SK-N-SH (cell line): ENCODE measurements around the gene PRELP. TPM values are rescaled to one million over a fixed set of nuclear protein-coding genes. Genes with fewer than 3 reads are reported as not detected.

Experiments
- CTCF ChIA-PET: fragments of 300-600, 350-600 bp; formaldehyde crosslinking; extraction: SDS; loops from one replicate; lab custom pipeline; 2021; lab: Yijun Ruan, JAX
- POLR2A ChIA-PET: fragments of 350-600 bp; sonication (Branson Sonifier 250); formaldehyde crosslinking; extraction: SDS; loops from one replicate; lab custom pipeline; 2020; ENCODE audit warnings: antibody characterized with exemption, inconsistent platforms; lab: Yijun Ruan, JAX
- DNase-seq: peaks from one replicate; pipeline ENCODE4 v3.0.0; 2012
- H2AFZ ChIP-seq: fragments of 200-600 bp; sonication (generic); 2 replicates; pipeline ENCODE4 v1.8.1; 2016; ENCODE audit warnings: antibody characterized with exemption, mild to moderate bottlenecking, low read depth
- H3F3A ChIP-seq: fragments of 200-600 bp; sonication (generic); replicated peaks from 2 replicates; pipeline ENCODE3; 2016; ENCODE audit warnings: antibody characterized with exemption, mild to moderate bottlenecking; ENCODE audit not compliant: insufficient read depth
- H3K27ac ChIP-seq, 2 experiments: fragments of 200-500 bp in 1 of 2; fragments of 200-600 bp in 1 of 2; sonication (Bioruptor generic) in 1 of 2; sonication (generic), shearing (Covaris generic) in 1 of 2; 2 replicates each; pipeline versions ENCODE4 v1.5.1 to v1.6.1; 2014 to 2016; ENCODE audit warnings: low read depth in 2 of 2, inconsistent platforms in 1 of 2, low read length in 1 of 2, mild to moderate bottlenecking in 1 of 2, mixed read lengths in 1 of 2
- H3K27me3 ChIP-seq: fragments of 200-600 bp; sonication (generic), shearing (Covaris generic); 2 replicates; pipeline ENCODE4 v1.6.1; 2016; ENCODE audit warnings: mixed run types; ENCODE audit not compliant: insufficient read depth
- H3K36me3 ChIP-seq, 2 experiments: fragments of 200-500 bp in 1 of 2; fragments of 200-600 bp in 1 of 2; sonication (Bioruptor generic) in 1 of 2; sonication (generic) in 1 of 2; replicated peaks in 1 of 2; 2 replicates each; pipeline versions ENCODE3 to v1.5.1; 2014 to 2016; ENCODE audit warnings: low read length in 1 of 2, mild to moderate bottlenecking in 1 of 2; ENCODE audit not compliant: insufficient read depth in 2 of 2, control insufficient read depth in 1 of 2
- H3K4me1 ChIP-seq, 2 experiments: fragments of 200-500 bp in 1 of 2; fragments of 200-600 bp in 1 of 2; sonication (Bioruptor generic) in 1 of 2; sonication (generic), shearing (Covaris generic) in 1 of 2; 2 replicates each; pipeline versions ENCODE4 v1.5.1 to v1.6.1; 2014 to 2016; ENCODE audit warnings: low read depth in 1 of 2, low read length in 1 of 2, mixed run types in 1 of 2; ENCODE audit not compliant: insufficient read depth in 2 of 2, control insufficient read depth in 1 of 2
- H3K4me2 ChIP-seq: fragments of 200-600 bp; sonication (generic), shearing (Covaris generic); 2 replicates; pipeline ENCODE4 v1.6.1; 2017; ENCODE audit warnings: mixed run types
- H3K4me3 ChIP-seq, 2 experiments: fragments of 200-500 bp in 1 of 2; fragments of 200-600 bp in 1 of 2; sonication (Bioruptor generic) in 1 of 2; sonication (generic), shearing (Covaris generic) in 1 of 2; 2 replicates each; pipeline versions ENCODE4 v1.5.1 to v1.8.1; 2014 to 2016; ENCODE audit warnings: low read depth in 2 of 2, inconsistent platforms in 1 of 2, low read length in 1 of 2, mild to moderate bottlenecking in 1 of 2, mixed read lengths in 1 of 2, moderate library complexity in 1 of 2
- H3K79me2 ChIP-seq: fragments of 200-600 bp; sonication (generic); 2 replicates; pipeline ENCODE4 v1.8.1; 2017; ENCODE audit warnings: mild to moderate bottlenecking; ENCODE audit not compliant: insufficient read depth
- H3K9ac ChIP-seq: fragments of 200-600 bp; sonication (generic); 2 replicates; pipeline ENCODE4 v1.6.1; 2017; ENCODE audit warnings: mixed run types
- H3K9me2 ChIP-seq: fragments of 200-600 bp; sonication (generic); 2 replicates; pipeline ENCODE4 v1.6.1; 2017; ENCODE audit warnings: mixed run types
- H3K9me3 ChIP-seq: fragments of 200-600 bp; sonication (generic); 2 replicates; pipeline ENCODE4 v1.6.1; 2017; ENCODE audit warnings: mixed run types, mild to moderate bottlenecking, moderate library complexity
- H4K20me1 ChIP-seq: fragments of 200-600 bp; sonication (generic); 2 replicates; pipeline ENCODE4 v1.6.1; 2017; ENCODE audit warnings: mild to moderate bottlenecking, mixed run types; ENCODE audit not compliant: insufficient read depth
- CTCF ChIP-seq: fragments of 200-600 bp; sonication (generic); IDR thresholded peaks from 2 replicates; pipeline ENCODE4 v1.6.1; 2017; ENCODE audit warnings: antibody characterized with exemption, mild to moderate bottlenecking, moderate library complexity
- ELF1 ChIP-seq: IDR thresholded peaks from 2 replicates; pipeline ENCODE4 v1.4.0; 2012
- FOSL2 ChIP-seq: IDR thresholded peaks from 2 replicates; pipeline ENCODE4 v1.4.0; 2012; ENCODE audit warnings: low read depth, mild to moderate bottlenecking, moderate library complexity, borderline replicate concordance
- FOXM1 ChIP-seq: IDR thresholded peaks from 2 replicates; pipeline ENCODE4 v1.4.0; 2012; ENCODE audit warnings: low read depth, mild to moderate bottlenecking
- GATA2 ChIP-seq: sonication (generic); formaldehyde crosslinking; IDR thresholded peaks from 2 replicates; pipeline ENCODE4 v1.5.0; 2020; ENCODE audit warnings: mild to moderate bottlenecking, missing genetic modification reagents
- IRF3 ChIP-seq: fragments of 150-350 bp; IDR thresholded peaks from 2 replicates; pipeline ENCODE4 v1.6.1; 2016; ENCODE audit warnings: mild to moderate bottlenecking, low read depth, low read length
- MXI1 ChIP-seq: IDR thresholded peaks from 2 replicates; pipeline ENCODE4 v1.6.1; 2012; ENCODE audit warnings: mild to moderate bottlenecking, low read depth, low read length, improper control_type of control experiment
- NFIC ChIP-seq: IDR thresholded peaks from 2 replicates; pipeline ENCODE4 v1.4.0; 2012; ENCODE audit warnings: borderline replicate concordance
- RAD21 ChIP-seq: IDR thresholded peaks from 2 replicates; pipeline ENCODE4 v1.6.1; 2012; ENCODE audit warnings: mild to moderate bottlenecking, low read length
- REST ChIP-seq: IDR thresholded peaks from 2 replicates; pipeline ENCODE4 v1.6.1; 2012; ENCODE audit warnings: mild to moderate bottlenecking, low read depth, low read length, moderate library complexity
- RFX5 ChIP-seq: IDR thresholded peaks from 2 replicates; pipeline ENCODE4 v1.6.1; 2012; ENCODE audit warnings: mild to moderate bottlenecking, improper control_type of control experiment, low read length
- RXRA ChIP-seq: IDR thresholded peaks from 2 replicates; pipeline ENCODE4 v1.4.0; 2012; ENCODE audit warnings: low read depth, mild to moderate bottlenecking, borderline replicate concordance
- SMC3 ChIP-seq: IDR thresholded peaks from 2 replicates; pipeline ENCODE4 v1.6.1; 2012; ENCODE audit warnings: low read depth, low read length, improper control_type of control experiment
- TAF1 ChIP-seq: IDR thresholded peaks from 2 replicates; pipeline ENCODE4 v1.6.1; 2012; ENCODE audit warnings: low read depth, mild to moderate bottlenecking, low read length, moderate library complexity, borderline replicate concordance
- TEAD4 ChIP-seq: IDR thresholded peaks from 2 replicates; pipeline ENCODE4 v1.4.0; 2012; ENCODE audit warnings: mild to moderate bottlenecking, borderline replicate concordance; ENCODE audit not compliant: insufficient read depth
- YY1 ChIP-seq: IDR thresholded peaks from 2 replicates; pipeline ENCODE4 v1.4.0; 2012; ENCODE audit warnings: low read depth, mild to moderate bottlenecking
- WGBS: methylation state at CpG from one replicate; pipeline ENCODE4 v1.1.6; 2017; ENCODE audit warnings: low lambda C conversion rate; 5-methylcytosine and 5-hydroxymethylcytosine counted together
- polyA plus RNA-seq, 3 experiments: library from polyadenylated mRNA; depleted of rRNA; stranded (reverse); fragments of >200 nt; gene quantifications; 2 replicates each; pipeline ENCODE4 v1.2.3, GENCODE V29; 2012
- TF ChIP-seq, protein P1 (sequence below): IDR thresholded peaks from 2 replicates; pipeline ENCODE4 v1.4.0; 2012; ENCODE audit warnings: low read depth
- TF ChIP-seq, protein P2 (sequence below): IDR thresholded peaks from 2 replicates; pipeline ENCODE4 v1.4.0; 2012; ENCODE audit warnings: low read depth, borderline replicate concordance
- TF ChIP-seq, protein P3 (sequence below): IDR thresholded peaks from 2 replicates; pipeline ENCODE4 v1.4.0; 2012; ENCODE audit warnings: low read depth, borderline replicate concordance

Gene PRELP
- polyA plus RNA-seq, 1 of the 3 experiments (the other 2 are of a cell fraction), result 0.48 TPM

GRCh38 chr1:203509135-203509534, 33.5 kb downstream of the PRELP start:
- Histone ChIP-seq H3K36me3 (no peaks in the 10 kb centered on the region), H3F3A (peaks cover 17% of the 10 kb centered on the region), H3K9ac (no peak overlapping the region; the same call in 1 of the 2 replicates), H3K4me3 (no peak overlapping the region), H3K4me1 (peaks cover 44 to 49% of the 10 kb centered on the region in 2 experiments), H3K27me3 (no peaks in the 10 kb centered on the region), H2AFZ (peak overlapping the region; percentile 7; the same call in 1 of the 2 replicates), H3K27ac (peak overlapping the region; percentile 45 to 63; a peak in 3 of 4 replicates), H3K9me2 (no peaks in the 10 kb centered on the region), H3K4me2 (no peak overlapping the region), H3K9me3 (no peaks in the 10 kb centered on the region), H3K79me2 (peaks cover 4% of the 10 kb centered on the region; the same call in 1 of the 2 replicates), H4K20me1 (no peaks in the 10 kb centered on the region)
- CTCF ChIA-PET, result interaction anchor here (0.8 to 11.2 kb wide), 5 partner anchors 13 to 241 kb away, joined by 3 to 222 read pairs (median 4); no protein-coding TSS in a partner anchor
- TF ChIP-seq FOSL2 (no peak), TEAD4 (no peak), GATA2 (CRISPR knock-in tag) (no peak), CTCF (no peak), IRF3 (no peak), YY1 (no peak), REST (no peak), RAD21 (no peak), FOXM1 (no peak), SMC3 (no peak), MXI1 (no peak), RFX5 (no peak), NFIC (no peak), RXRA (no peak), TAF1 (no peak), ELF1 (no peak)
- TF ChIP-seq, protein P1, sequence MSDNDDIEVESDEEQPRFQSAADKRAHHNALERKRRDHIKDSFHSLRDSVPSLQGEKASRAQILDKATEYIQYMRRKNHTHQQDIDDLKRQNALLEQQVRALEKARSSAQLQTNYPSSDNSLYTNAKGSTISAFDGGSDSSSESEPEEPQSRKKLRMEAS, result no peak
- TF ChIP-seq, protein P2, sequence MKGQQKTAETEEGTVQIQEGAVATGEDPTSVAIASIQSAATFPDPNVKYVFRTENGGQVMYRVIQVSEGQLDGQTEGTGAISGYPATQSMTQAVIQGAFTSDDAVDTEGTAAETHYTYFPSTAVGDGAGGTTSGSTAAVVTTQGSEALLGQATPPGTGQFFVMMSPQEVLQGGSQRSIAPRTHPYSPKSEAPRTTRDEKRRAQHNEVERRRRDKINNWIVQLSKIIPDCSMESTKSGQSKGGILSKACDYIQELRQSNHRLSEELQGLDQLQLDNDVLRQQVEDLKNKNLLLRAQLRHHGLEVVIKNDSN, result no peak
- TF ChIP-seq, protein P3, sequence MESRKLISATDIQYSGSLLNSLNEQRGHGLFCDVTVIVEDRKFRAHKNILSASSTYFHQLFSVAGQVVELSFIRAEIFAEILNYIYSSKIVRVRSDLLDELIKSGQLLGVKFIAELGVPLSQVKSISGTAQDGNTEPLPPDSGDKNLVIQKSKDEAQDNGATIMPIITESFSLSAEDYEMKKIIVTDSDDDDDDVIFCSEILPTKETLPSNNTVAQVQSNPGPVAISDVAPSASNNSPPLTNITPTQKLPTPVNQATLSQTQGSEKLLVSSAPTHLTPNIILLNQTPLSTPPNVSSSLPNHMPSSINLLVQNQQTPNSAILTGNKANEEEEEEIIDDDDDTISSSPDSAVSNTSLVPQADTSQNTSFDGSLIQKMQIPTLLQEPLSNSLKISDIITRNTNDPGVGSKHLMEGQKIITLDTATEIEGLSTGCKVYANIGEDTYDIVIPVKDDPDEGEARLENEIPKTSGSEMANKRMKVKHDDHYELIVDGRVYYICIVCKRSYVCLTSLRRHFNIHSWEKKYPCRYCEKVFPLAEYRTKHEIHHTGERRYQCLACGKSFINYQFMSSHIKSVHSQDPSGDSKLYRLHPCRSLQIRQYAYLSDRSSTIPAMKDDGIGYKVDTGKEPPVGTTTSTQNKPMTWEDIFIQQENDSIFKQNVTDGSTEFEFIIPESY, result no peak
- DNase-seq, result no peak
- 95% methylated on average over 1 of the region's 1 CpG for WGBS
- POLR2A ChIA-PET, result no interaction called here
